ENCODE data around the gene A4GALT. TPM values are rescaled to one million over a fixed set of nuclear protein-coding genes. Genes with fewer than 3 reads are reported as not detected.

A4GALT gene
- total and polyA plus RNA-seq, 2 experiments from 2014 or later, result 7.0 to 16.2 TPM

- Histone ChIP-seq H3K4me3 (no peak overlapping the region), H3K4me1 (ENCODE audit: insufficient read depth) (peaks cover 11% of the 10 kb centered on the region), H3K27ac (ENCODE audit: low read depth) (no peak overlapping the region), H3K79me2 (replicated peaks; ENCODE audit: insufficient read depth) (no peaks in the 10 kb centered on the region), H3K4me2 (no peak overlapping the region), H3K27me3 (ENCODE audit: insufficient read depth) (no peaks in the 10 kb centered on the region), H3K9me2 (ENCODE audit: insufficient read depth) (no peaks in the 10 kb centered on the region), H4K20me1 (replicated peaks; ENCODE audit: insufficient read depth) (no peaks in the 10 kb centered on the region), H3K36me3 (ENCODE audit: insufficient read depth) (no peaks in the 10 kb centered on the region), H3F3A (replicated peaks; ENCODE audit: low read depth) (0 out of 2 replicates have a peak, but pooled peaks cover 4% of the 10 kb centered on the region), H2AFZ (peak overlapping the region; percentile 80)
- H3K27ac Mint-ChIP-seq, result no peak overlapping the region
- H3K4me1 Mint-ChIP-seq, result peaks cover 33% of the 10 kb centered on the region
- TF ChIP-seq EZH2 (IDR thresholded peaks at IDR 0.05; ENCODE audit: low read depth, unreplicated experiment), result no peak
- no peak for TF ChIP-seq STAT1 (IDR thresholded peaks at IDR 0.05; ENCODE audit: unreplicated experiment)
- no peak for TF ChIP-seq ZNF462 (CRISPR knock-in tag; IDR thresholded peaks at IDR 0.05)
- TF ChIP-seq ETS1 (IDR thresholded peaks at IDR 0.05), result no peak
- TF ChIP-seq ZNF331 (CRISPR knock-in tag; IDR thresholded peaks at IDR 0.05; ENCODE audit: low read depth), result no peak
- TF ChIP-seq, protein P1, sequence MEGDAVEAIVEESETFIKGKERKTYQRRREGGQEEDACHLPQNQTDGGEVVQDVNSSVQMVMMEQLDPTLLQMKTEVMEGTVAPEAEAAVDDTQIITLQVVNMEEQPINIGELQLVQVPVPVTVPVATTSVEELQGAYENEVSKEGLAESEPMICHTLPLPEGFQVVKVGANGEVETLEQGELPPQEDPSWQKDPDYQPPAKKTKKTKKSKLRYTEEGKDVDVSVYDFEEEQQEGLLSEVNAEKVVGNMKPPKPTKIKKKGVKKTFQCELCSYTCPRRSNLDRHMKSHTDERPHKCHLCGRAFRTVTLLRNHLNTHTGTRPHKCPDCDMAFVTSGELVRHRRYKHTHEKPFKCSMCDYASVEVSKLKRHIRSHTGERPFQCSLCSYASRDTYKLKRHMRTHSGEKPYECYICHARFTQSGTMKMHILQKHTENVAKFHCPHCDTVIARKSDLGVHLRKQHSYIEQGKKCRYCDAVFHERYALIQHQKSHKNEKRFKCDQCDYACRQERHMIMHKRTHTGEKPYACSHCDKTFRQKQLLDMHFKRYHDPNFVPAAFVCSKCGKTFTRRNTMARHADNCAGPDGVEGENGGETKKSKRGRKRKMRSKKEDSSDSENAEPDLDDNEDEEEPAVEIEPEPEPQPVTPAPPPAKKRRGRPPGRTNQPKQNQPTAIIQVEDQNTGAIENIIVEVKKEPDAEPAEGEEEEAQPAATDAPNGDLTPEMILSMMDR (conservative IDR thresholded peaks at IDR 0.05; ENCODE audit: low read depth in 2 of 2), result no peak
- peak; percentile 48 for DNase-seq (ENCODE audit: low spot score)
- H3K27me3 Mint-ChIP-seq (ENCODE audit: insufficient read depth, low read depth, poor library complexity), result peaks cover 14% of the 10 kb centered on the region
- H3K36me3 Mint-ChIP-seq (ENCODE audit: low read depth), result no peaks in the 10 kb centered on the region
- no peak overlapping the region for H3K4me3 Mint-ChIP-seq
- ATAC-seq, result peak; percentile 75
- no peaks in the 10 kb centered on the region; the same call in 2 of the 3 replicates for H3K9me3 Mint-ChIP-seq
Measured at GRCh38 chr22:42743501-42743991, 22.9 kb upstream of the A4GALT start.
